GM19438 (cell line): Measurements from ENCODE around the gene ADCK2.
"Not testable (repeated sequence)": the region's sequence is repeated elsewhere in the genome, so short reads cannot be mapped to it uniquely, and the experiment has no call there.

Source experiments
- ATAC-seq: cut with Tn5 transposase; IDR thresholded peaks from one replicate; pipeline ENCODE4 v1.9.1; 2021; ENCODE audit warnings: low read depth; ENCODE audit not compliant: unreplicated experiment

The ADCK2 gene

GRCh38 chr7:140673063-140673773 lies 473 bp downstream of the ADCK2 start:
- peak; percentile 43 for ATAC-seq

- no peak for ATAC-seq
These were observed 1.0 kb downstream of the ADCK2 start for GRCh38 chr7:140673774-140674155.

- ATAC-seq = no peak
These were observed 1.6 kb downstream of the ADCK2 start for GRCh38 chr7:140674356-140674800.

GRCh38 chr7:140674899-140675701 lies 2.4 kb downstream of the ADCK2 start:
- ATAC-seq = no peak

GRCh38 chr7:140675726-140676125 lies 3.0 kb downstream of the ADCK2 start:
- no peak for ATAC-seq

GRCh38 chr7:140676306-140676705 lies 3.6 kb downstream of the ADCK2 start:
- peak; percentile 45 for ATAC-seq

GRCh38 chr7:140676956-140677355 lies 4.2 kb downstream of the ADCK2 start:
- not testable (repeated sequence) for ATAC-seq

GRCh38 chr7:140677496-140677895 lies 4.8 kb downstream of the ADCK2 start:
- ATAC-seq = no peak

GRCh38 chr7:140678081-140678815 lies 5.5 kb downstream of the ADCK2 start:
- ATAC-seq = no peak

GRCh38 chr7:140678816-140679130 lies 6.0 kb downstream of the ADCK2 start:
- no peak for ATAC-seq

GRCh38 chr7:140679186-140679585 lies 6.4 kb downstream of the ADCK2 start:
- no peak for ATAC-seq

- ATAC-seq = no peak
These were observed 8.1 kb downstream of the ADCK2 start for GRCh38 chr7:140680886-140681285.

- no peak for ATAC-seq
These were observed 9.0 kb downstream of the ADCK2 start for GRCh38 chr7:140681766-140682165.

- no peak for ATAC-seq
These were observed 10.9 kb downstream of the ADCK2 start for GRCh38 chr7:140683657-140684056.

GRCh38 chr7:140684066-140684950 lies 11.6 kb downstream of the ADCK2 start:
- ATAC-seq = no peak

- ATAC-seq = no peak
These were observed 12.8 kb downstream of the ADCK2 start for GRCh38 chr7:140685407-140686087.

GRCh38 chr7:140686921-140687320 lies 14.2 kb downstream of the ADCK2 start:
- no peak for ATAC-seq

GRCh38 chr7:140688341-140688740 lies 15.6 kb downstream of the ADCK2 start:
- ATAC-seq = no peak

GRCh38 chr7:140689199-140690152 lies 16.7 kb downstream of the ADCK2 start:
- ATAC-seq = no peak
